Fibroblast of skin of scalp (primary cell): Measurements from ENCODE around the gene ULBP3.
"Not testable (repeated sequence)": the region's sequence is repeated elsewhere in the genome, so short reads cannot be mapped to it uniquely, and the experiment has no call there.

Experiments
- DNase-seq: peaks from one replicate; pipeline ENCODE4 v3.0.0-alpha.2; 2013

The ULBP3 gene

DNA sequence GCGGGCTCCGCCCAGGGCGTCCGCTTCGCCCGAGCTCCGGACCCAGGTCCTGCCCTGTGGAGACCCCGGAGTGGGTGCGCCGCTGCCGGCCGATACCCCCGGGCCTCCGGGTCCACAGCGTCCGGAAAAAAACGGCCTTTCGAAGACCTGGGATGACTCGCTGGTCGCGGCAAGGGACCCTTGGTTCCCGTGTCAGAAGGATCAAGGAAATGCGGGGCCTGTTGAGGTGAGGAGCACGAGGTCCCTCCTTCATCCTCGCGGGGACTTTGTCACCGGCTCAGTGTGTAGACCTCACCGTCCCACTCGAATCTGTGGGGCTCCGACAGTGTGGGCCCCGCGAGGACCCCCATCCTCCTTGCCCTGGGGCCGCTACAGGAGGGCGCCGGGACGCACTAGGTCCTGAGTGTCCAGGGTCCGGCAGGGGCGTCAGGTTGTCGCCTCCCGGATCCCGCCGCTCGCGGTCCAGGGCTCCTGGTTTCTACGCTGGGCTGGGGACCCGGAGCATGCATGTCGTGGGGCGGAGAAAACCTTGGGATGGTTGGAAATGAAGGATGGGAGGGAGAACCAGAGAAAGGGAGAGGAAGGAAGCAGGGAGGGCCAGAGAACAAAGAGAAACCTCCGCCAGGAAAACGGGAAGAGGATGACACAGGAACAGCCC lies 54.2 kb downstream of the ULBP3 start:
- DNase-seq = not testable (repeated sequence)

- DNase-seq = not testable (repeated sequence)
Observed at GRCh38 chr6:150013785-150014622, 54.9 kb downstream of the ULBP3 start.

- not testable (repeated sequence) for DNase-seq
Observed at GRCh38 chr6:150012846-150013784, 55.8 kb downstream of the ULBP3 start.
